H1 (cell line): ENCODE data around the gene DCTN3. TPM values are rescaled to one million over a fixed set of nuclear protein-coding genes. Genes with fewer than 3 reads are reported as not detected.

Experiments used
- CTCF ChIA-PET: fragments of 300-600 bp; sonication (Branson Sonifier 250); formaldehyde crosslinking; loops from one replicate; lab custom pipeline; 2021; ENCODE audit not compliant: partially characterized antibody; lab: Charles Lee
- POLR2A ChIA-PET: fragments of 300-600 bp; sonication (Branson Sonifier 250); formaldehyde crosslinking; loops from one replicate; lab custom pipeline; 2021; ENCODE audit warnings: inconsistent platforms; ENCODE audit not compliant: partially characterized antibody; lab: Charles Lee
- DNase-seq, 2 experiments: peaks; one replicate each; pipeline versions ENCODE4 v3.0.0 to v3.0.0-alpha.2; 2010 to 2022; ENCODE audit warnings: low spot score in 2 of 2, low read depth in 1 of 2, mixed read lengths in 1 of 2
- FAIRE-seq: peaks from 2 replicates; lab custom pipeline; 2011; peaks lifted over from hg19 to GRCh38; lab: Jason Lieb, UNC
- H2AFZ ChIP-seq: 2 replicates; pipeline ENCODE4 v1.8.1; 2012; ENCODE audit warnings: low read length, inconsistent platforms
- H2AK5ac ChIP-seq: 2 replicates; pipeline ENCODE4 v1.6.1; 2013; ENCODE audit warnings: low read depth, low read length
- H2BK120ac ChIP-seq: replicated peaks from 2 replicates; pipeline ENCODE3; 2013; ENCODE audit warnings: low read depth, low read length, inconsistent platforms
- H2BK12ac ChIP-seq: 2 replicates; pipeline ENCODE4 v1.6.1; 2013; ENCODE audit warnings: low read depth, low read length
- H2BK15ac ChIP-seq: 2 replicates; pipeline ENCODE4 v1.6.1; 2013; ENCODE audit warnings: low read length
- H2BK20ac ChIP-seq: 2 replicates; pipeline ENCODE4 v1.6.1; 2013; ENCODE audit warnings: low read length
- H2BK5ac ChIP-seq: 2 replicates; pipeline ENCODE4 v1.6.1; 2013; ENCODE audit warnings: low read depth, low read length
- H3K14ac ChIP-seq: 2 replicates; pipeline ENCODE4 v1.6.1; 2013; ENCODE audit warnings: inconsistent platforms; ENCODE audit not compliant: insufficient read length
- H3K18ac ChIP-seq: 2 replicates; pipeline ENCODE4 v1.6.1; 2013; ENCODE audit warnings: low read length; ENCODE audit errors: extremely low read depth
- H3K23ac ChIP-seq: 2 replicates; pipeline ENCODE4 v1.6.1; 2013; ENCODE audit warnings: inconsistent platforms; ENCODE audit not compliant: insufficient read length
- H3K23me2 ChIP-seq: 2 replicates; pipeline ENCODE4 v1.6.1; 2013; ENCODE audit warnings: low read depth, low read length
- H3K27ac ChIP-seq: 2 replicates; pipeline ENCODE4 v1.6.1; 2011; ENCODE audit warnings: low read depth, low read length, inconsistent platforms
- H3K27me3 ChIP-seq, 4 experiments: replicated peaks in 1 of 4; 1 replicate in 1 of 4; 2 replicates in 3 of 4; pipeline versions ENCODE4 v1.6.1 to v1.8.1; 2011 to 2013; ENCODE audit warnings: low read length in 3 of 4, mild to moderate bottlenecking in 3 of 4, inconsistent platforms in 2 of 4, mixed read lengths in 2 of 4, moderate library complexity in 1 of 4; ENCODE audit not compliant: control insufficient read depth in 3 of 4, insufficient read depth in 3 of 4; ENCODE audit errors: extremely low read depth in 1 of 4
- H3K36me3 ChIP-seq, 4 experiments: 2 replicates each; pipeline versions ENCODE4 v1.6.1 to v1.8.1; 2011 to 2013; ENCODE audit warnings: mild to moderate bottlenecking in 4 of 4, low read length in 3 of 4, moderate library complexity in 2 of 4, control low read depth in 1 of 4, inconsistent platforms in 1 of 4; ENCODE audit not compliant: insufficient read depth in 4 of 4, control insufficient read depth in 2 of 4
- H3K4ac ChIP-seq: replicated peaks from 2 replicates; pipeline ENCODE3; 2013; ENCODE audit warnings: low read length, low read depth, mixed read lengths, inconsistent platforms; ENCODE audit not compliant: insufficient read length
- H3K4me1 ChIP-seq, 4 experiments: replicated peaks in 1 of 4; 1 replicate in 1 of 4; 2 replicates in 3 of 4; pipeline versions ENCODE4 v1.6.1 to v1.8.1; 2011 to 2013; ENCODE audit warnings: low read length in 3 of 4, inconsistent platforms in 2 of 4, mixed read lengths in 1 of 4; ENCODE audit not compliant: insufficient read depth in 4 of 4, control insufficient read depth in 3 of 4
- H3K4me2 ChIP-seq, 2 experiments: 2 replicates each; pipeline versions ENCODE4 v1.6.1 to v1.8.1; 2011 to 2013; ENCODE audit warnings: low read depth in 2 of 2, low read length in 2 of 2, control low read depth in 1 of 2, inconsistent platforms in 1 of 2, mild to moderate bottlenecking in 1 of 2; ENCODE audit not compliant: insufficient read depth in 1 of 2
- H3K4me3 ChIP-seq, 4 experiments: fragments of 200-600, 300-600 bp in 1 of 4; sonication (generic), shearing (Covaris generic), sonication (Bioruptor Twin) in 1 of 4; 2 replicates each; pipeline versions ENCODE4 v1.5.1 to v1.8.1; 2011 to 2016; ENCODE audit warnings: low read length in 4 of 4, low read depth in 3 of 4, control low read depth in 2 of 4, inconsistent platforms in 2 of 4, mild to moderate bottlenecking in 2 of 4, mixed read lengths in 1 of 4, moderate library complexity in 1 of 4; ENCODE audit not compliant: insufficient read depth in 2 of 4; ENCODE audit errors: extremely low read depth in 1 of 4
- H3K56ac ChIP-seq: replicated peaks from 2 replicates; pipeline ENCODE3; 2013; ENCODE audit warnings: low read depth, mild to moderate bottlenecking, mixed read lengths, low read length, inconsistent platforms; ENCODE audit not compliant: insufficient read length
- H3K79me1 ChIP-seq: 2 replicates; pipeline ENCODE4 v1.6.1; 2013; ENCODE audit warnings: low read depth, low read length, control low read depth
- H3K79me2 ChIP-seq, 2 experiments: 2 replicates each; pipeline versions ENCODE4 v1.6.1 to v1.8.1; 2012 to 2013; ENCODE audit warnings: low read length in 2 of 2, mild to moderate bottlenecking in 2 of 2, inconsistent platforms in 1 of 2; ENCODE audit not compliant: insufficient read depth in 2 of 2, control insufficient read depth in 1 of 2
- H3K9ac ChIP-seq, 4 experiments: replicated peaks in 1 of 4; 1 replicate in 1 of 4; 2 replicates in 3 of 4; pipeline versions ENCODE4 v1.6.1 to v1.8.1; 2011 to 2013; ENCODE audit warnings: low read depth in 3 of 4, low read length in 3 of 4, control low read depth in 2 of 4, mild to moderate bottlenecking in 2 of 4, moderate library complexity in 2 of 4, inconsistent platforms in 1 of 4; ENCODE audit errors: extremely low read depth in 1 of 4
- H3K9me3 ChIP-seq, 2 experiments: 2 replicates each; pipeline versions ENCODE4 v1.6.1 to v1.8.1; 2012 to 2013; ENCODE audit warnings: mild to moderate bottlenecking in 2 of 2, moderate library complexity in 2 of 2, control low read depth in 1 of 2, inconsistent platforms in 1 of 2, low read depth in 1 of 2, low read length in 1 of 2, mixed read lengths in 1 of 2; ENCODE audit not compliant: insufficient read depth in 2 of 2
- H4K20me1 ChIP-seq, 2 experiments: replicated peaks in 1 of 2; 2 replicates each; pipeline versions ENCODE3 to v1.8.1; 2011 to 2013; ENCODE audit warnings: inconsistent platforms in 2 of 2, low read length in 2 of 2, mild to moderate bottlenecking in 1 of 2; ENCODE audit not compliant: insufficient read depth in 2 of 2, control insufficient read depth in 1 of 2
- H4K5ac ChIP-seq: 2 replicates; pipeline ENCODE4 v1.6.1; 2013; ENCODE audit warnings: low read length, low read depth, mixed read lengths, inconsistent platforms; ENCODE audit not compliant: insufficient read length
- H4K8ac ChIP-seq: 2 replicates; pipeline ENCODE4 v1.8.0; 2013; ENCODE audit warnings: mild to moderate bottlenecking, moderate library complexity, low read length, inconsistent platforms; ENCODE audit not compliant: insufficient read depth; ENCODE audit errors: extremely low read depth
- H4K91ac ChIP-seq: replicated peaks from 2 replicates; pipeline ENCODE3; 2013; ENCODE audit warnings: low read length, mixed read lengths, inconsistent platforms; ENCODE audit not compliant: insufficient read length
- HDAC6 ChIP-seq: IDR thresholded peaks from one replicate; pipeline ENCODE4 v1.7.1; 2012; ENCODE audit warnings: low read depth, mild to moderate bottlenecking, inconsistent platforms, low read length, moderate library complexity
- RBBP5 ChIP-seq: IDR thresholded peaks from 2 replicates; pipeline ENCODE4 v1.7.1; 2012; ENCODE audit warnings: low read depth, mild to moderate bottlenecking, inconsistent platforms, low read length, moderate library complexity, borderline replicate concordance
- WGBS, 2 experiments: shearing (Covaris generic) in 1 of 2; methylation state at CpG; one replicate each; pipeline versions ENCODE4 v1.1.6 to v1.1.7; 2013 to 2015; ENCODE audit warnings: low lambda C conversion rate in 2 of 2, mixed read lengths in 2 of 2, inconsistent platforms in 1 of 2, low coverage in 1 of 2, missing lambda C conversion rate in 1 of 2; ENCODE audit not compliant: insufficient replicate concordance in 2 of 2, insufficient coverage in 1 of 2, insufficient read length in 1 of 2; ENCODE audit errors: extremely low coverage in 1 of 2, missing lambda C conversion rate in 1 of 2; 5-methylcytosine and 5-hydroxymethylcytosine counted together
- polyA plus RNA-seq, 7 experiments: library from polyadenylated mRNA; depleted of rRNA in 3 of 7; stranded (reverse) in 5 of 7; unstranded in 2 of 7; fragments of >200 nt in 5 of 7; fragments of 200-250 nt in 2 of 7; gene quantifications; 1 replicate in 5 of 7; 2 replicates in 1 of 7; 4 replicates in 1 of 7; pipeline versions ENCODE4 v1.2.1 to v1.2.3, GENCODE V29; 2011 to 2013; ENCODE audit warnings: missing spikeins in 2 of 7, mixed read lengths in 2 of 7
- total RNA-seq: library from RNA; stranded (reverse); fragmentation: NEBNext Ultra II Directional; extraction: Animal tissue kit (Norgen Biotek cat#: 25700); gene quantifications from 2 replicates; pipeline ENCODE4 v1.2.1, GENCODE V29; 2021

DCTN3 gene
- total and polyA plus RNA-seq, 2 of the 8 experiments (the other 6 are each of a cell fraction or from before 2014, with no cell fraction given) = 25.6 to 39.2 TPM

DNA sequence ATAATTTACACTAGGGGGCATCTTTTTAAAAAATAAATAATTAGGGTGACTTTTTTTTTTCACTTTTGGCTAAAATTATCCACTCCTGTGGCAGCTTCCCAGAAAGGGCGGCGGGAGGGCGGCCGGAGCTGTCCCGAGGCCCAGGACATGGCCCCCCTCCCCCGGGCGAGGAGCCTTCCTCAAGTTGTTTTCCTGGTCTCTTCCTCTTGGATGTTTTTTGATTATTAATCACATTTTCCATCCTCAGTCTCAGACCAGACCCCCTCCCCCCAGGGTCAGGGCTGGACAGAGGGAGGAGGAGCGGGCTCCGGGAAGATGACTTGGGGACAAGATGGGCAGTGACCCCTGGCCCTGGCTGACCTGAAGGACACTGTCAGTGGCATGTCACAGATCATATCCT, 26.1 kb downstream of the DCTN3 start:
- no peak for FAIRE-seq
- H2AFZ ChIP-seq = no peak overlapping the region
- H3K4me1 ChIP-seq = peaks cover 0 to 19% (median 12%) of the 10 kb centered on the region in 4 experiments; a peak in 6 of 7 replicates
- peaks cover 0 to 7% (median 0%) of the 10 kb centered on the region in 4 experiments; a peak in 1 of 8 replicates for H3K36me3 ChIP-seq
- no peak overlapping the region for H2BK15ac ChIP-seq
- H2BK20ac ChIP-seq = no peak overlapping the region
- H3K9me3 ChIP-seq = no peaks in the 10 kb centered on the region
- no peak overlapping the region for H3K9ac ChIP-seq
- no peak overlapping the region for H3K56ac ChIP-seq
- H3K4me2 ChIP-seq = no peak overlapping the region
- H3K14ac ChIP-seq = no peak overlapping the region
- H2AK5ac ChIP-seq = no peak overlapping the region
- H2BK120ac ChIP-seq = no peak overlapping the region
- H3K18ac ChIP-seq = no peak overlapping the region
- ChIA-PET CTCF (interaction anchor here (1.5 to 11.5 kb wide), 10 partner anchors 11 to 190 kb away, joined by 5 to 214 read pairs (median 32); no protein-coding TSS in a partner anchor), POLR2A (interaction anchor here (0.8 kb wide), 1 partner anchor 21 kb away, joined by 4 read pairs; no protein-coding TSS in a partner anchor)
- H3K79me1 ChIP-seq = no peaks in the 10 kb centered on the region
- no peak overlapping the region for H3K4ac ChIP-seq
- no peak for TF ChIP-seq RBBP5
- TF ChIP-seq HDAC6 = no peak
- no peak overlapping the region for H3K27ac ChIP-seq
- no peak overlapping the region for H2BK5ac ChIP-seq
- 78% methylated on average over 9 of the region's 9 CpGs; no CpG with 5 or more reads in 1 of the 2 experiments for WGBS, 2 experiments
- H3K4me3 ChIP-seq = no peak overlapping the region
- H3K27me3 ChIP-seq = peaks cover 39 to 52% (median 47%) of the 10 kb centered on the region in 4 experiments
- no peak overlapping the region for H4K8ac ChIP-seq
- no peak for DNase-seq
- no peak overlapping the region for H2BK12ac ChIP-seq
- H4K91ac ChIP-seq = no peak overlapping the region
- H3K79me2 ChIP-seq = no peaks in the 10 kb centered on the region
- peaks cover 0 to 2% of the 10 kb centered on the region in 2 experiments for H4K20me1 ChIP-seq
- H3K23ac ChIP-seq = no peak overlapping the region
- peaks cover 13% of the 10 kb centered on the region; the same call in 1 of the 2 replicates for H3K23me2 ChIP-seq
- H4K5ac ChIP-seq = no peak overlapping the region
